Stimulated activated CD8-positive, alpha-beta memory T cell treated with anti-CD3 and anti-CD28 coated beads, Interleukin-12 subunit alpha, Interleukin-12 subunit beta, amount 100 ng/mL, for 1 hour (primary cell): ENCODE data around the gene ST6GALNAC4.
"Not testable (repeated sequence)": the region's sequence is repeated elsewhere in the genome, so short reads cannot be mapped to it uniquely, and the experiment has no call there.

Source experiments
- DNase-seq: peaks from one replicate; pipeline ENCODE4 v3.0.0-alpha.2; 2020; ENCODE audit warnings: low read depth

Gene ST6GALNAC4

DNA sequence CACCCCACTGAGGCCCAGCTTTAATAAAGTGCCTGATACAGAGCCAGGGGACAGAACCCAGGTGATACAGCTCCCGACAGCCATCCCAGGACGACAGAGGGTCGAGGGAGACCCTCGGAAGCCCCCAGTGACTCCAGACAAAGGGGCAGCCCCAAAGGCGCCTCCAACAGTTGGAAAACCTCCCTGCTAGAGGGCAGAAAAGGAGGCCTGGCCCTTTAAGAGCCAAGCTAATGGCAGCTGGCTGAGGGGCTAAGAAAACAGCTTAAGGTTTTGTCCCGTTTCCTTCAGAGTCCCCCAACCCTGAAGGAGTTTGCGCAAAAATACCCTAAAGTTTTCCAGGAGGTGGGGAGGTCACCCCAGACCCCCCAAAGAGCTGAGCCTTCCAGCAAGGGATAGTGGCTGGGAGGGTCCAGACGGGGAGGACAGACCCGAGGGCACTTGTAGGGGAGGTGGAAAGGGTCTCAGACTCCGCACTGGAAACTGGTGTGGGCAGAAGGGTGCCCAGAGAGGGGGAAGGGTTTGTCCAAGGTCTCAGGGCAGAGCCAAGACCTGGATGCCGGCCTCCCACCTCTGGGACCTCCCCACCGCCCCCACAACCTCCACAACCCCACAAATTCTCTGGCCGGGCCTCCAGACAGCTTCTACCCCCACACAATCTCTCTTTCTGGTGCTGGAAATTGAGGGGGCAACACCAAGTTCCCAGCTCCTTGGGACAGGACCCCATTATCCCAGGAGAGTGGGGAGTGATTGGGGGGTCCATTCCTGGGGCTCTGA is 31.1 kb downstream of the ST6GALNAC4 start:
- DNase-seq: no peak

DNA sequence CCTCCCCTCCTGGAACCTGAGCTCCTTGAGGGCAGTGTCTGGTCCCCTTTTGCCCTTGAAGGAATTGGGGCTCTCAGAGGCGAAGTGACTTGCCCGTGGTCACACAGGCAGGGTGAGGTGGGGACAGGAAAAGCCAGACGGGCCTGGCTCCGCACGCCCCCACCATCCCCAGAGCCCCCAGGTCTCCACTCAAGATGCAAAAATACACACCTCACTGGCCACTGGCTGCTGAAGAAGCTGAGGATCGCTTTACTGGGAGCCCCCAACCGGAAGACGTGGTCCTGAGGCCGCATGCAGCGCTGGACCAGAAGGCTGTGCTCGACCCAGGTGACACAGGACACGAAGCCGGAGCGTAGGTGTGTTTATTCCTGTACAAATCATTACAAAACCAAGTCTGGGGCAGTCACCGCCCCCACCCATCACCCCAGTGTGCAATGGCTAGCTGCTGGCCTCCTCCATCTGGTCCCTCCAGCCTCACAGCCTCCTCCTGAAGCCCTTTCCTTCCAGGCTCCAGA is 31.8 kb downstream of the ST6GALNAC4 start:
- no peak for DNase-seq

DNA sequence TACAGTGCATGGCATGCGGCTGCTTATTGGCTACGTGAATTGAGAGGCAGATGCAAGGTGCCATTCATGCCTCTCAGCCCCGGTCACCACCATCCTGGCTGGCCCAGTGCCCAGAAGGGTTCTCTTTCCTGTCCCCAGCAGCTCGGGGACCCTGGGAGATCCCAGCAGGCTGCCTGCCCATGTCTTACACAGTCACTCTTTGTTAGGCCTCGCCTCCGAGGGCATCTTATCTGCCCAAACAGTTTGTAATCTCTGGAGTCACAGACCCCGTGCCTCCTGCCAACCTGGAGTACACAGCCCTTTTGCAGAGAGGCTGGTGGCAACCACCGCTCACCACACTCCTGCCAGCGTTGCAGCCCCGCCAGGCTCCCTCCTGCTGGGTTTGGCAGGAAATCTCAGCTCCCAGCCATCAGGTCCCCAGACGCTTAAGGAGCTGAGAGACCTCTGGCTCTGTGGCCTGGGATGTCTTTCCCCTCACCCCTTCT is 32.4 kb downstream of the ST6GALNAC4 start:
- no peak for DNase-seq

DNA sequence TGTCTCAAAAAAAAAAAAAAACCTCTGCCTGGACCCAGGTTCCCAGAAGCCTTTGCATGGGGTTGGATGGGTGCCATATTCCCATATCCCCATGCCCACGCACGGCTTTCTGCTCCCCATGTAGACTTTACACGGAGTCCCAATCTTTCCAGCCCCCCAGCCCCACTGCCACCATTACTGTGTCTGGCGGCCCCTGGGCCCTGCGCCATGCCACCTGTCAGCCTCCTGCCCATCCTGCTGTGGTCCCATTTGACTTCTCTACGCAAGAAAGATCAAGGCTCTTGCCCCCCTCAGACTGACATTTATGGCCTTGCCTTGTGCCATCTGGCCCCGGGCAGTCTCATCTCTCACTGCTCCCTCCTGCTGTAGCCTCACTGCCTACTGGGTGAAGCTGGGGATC is 32.9 kb downstream of the ST6GALNAC4 start:
- DNase-seq: no peak

DNA sequence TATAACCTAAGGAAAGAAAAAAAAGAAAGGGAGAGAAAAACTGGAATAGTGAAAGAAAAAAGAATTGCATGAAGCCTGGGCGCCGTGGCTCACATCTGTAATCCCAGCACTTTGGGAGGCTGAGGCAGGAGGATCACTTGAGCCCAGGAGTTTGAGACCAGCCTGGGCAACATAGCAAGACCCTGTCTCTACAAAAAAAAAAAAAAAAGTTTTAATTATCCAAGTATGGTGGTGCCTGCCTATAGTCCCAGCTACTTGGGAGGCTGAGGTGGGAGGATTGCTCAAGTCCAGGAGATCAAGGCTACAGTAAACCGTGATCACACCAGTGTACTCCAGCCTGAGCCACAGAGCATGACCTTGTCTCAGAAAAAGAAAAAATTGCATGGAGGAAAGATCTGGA is 35.1 kb downstream of the ST6GALNAC4 start:
- not testable (repeated sequence) for DNase-seq

DNA sequence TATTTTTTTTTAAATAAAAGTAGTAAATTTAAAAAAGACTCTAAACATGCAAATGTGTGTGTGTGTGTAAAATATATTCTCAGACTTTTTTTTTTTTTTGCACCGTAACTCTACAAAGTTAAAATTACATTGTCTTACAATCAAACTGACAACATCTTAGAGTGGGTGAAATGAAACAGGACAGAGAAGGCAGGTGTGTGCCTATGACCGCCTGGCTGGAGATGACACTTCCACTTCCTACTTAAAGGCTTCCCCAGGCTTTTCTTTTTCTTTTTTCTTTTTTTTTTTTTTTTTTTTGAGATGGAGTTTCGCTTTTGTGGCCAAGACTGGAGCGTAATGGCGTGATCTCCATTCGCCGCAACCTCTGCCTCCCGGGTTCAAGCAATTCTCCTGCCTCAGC is 36.7 kb downstream of the ST6GALNAC4 start:
- no peak for DNase-seq

DNA sequence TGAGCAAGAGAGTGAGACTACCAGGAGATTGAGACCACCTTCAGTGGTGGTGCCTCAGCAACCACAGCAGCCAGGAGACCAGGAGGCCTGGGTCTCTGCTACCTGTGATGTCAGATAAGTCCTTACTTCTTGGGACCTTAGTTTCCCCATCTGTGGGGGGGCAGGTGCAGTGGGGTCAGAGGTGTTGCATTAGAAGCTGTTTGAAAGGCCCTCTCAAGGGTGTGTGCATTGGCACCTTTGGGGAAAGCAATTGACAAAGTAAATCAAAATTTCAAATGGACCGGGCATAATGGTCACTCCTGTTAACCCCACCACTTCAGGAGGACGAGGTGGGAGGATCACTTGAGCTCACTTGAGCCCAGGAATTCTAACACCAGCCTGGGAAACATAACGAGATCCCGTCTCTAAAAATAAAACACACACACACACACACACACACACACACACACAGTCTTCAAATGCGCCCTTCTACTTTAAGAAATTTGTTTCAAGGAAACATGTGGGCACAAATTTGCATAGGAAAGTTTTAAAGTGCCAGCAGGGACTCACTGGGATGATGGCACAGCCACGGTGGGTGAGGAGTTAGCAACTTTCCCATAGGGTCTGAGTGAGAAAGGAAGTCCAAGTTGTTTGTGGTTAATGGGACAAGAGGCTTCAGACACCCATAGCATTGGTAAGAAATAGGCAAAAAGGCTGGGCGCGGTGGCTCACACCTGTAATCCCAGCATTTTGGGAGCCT is 38.0 kb downstream of the ST6GALNAC4 start:
- no peak for DNase-seq

DNA sequence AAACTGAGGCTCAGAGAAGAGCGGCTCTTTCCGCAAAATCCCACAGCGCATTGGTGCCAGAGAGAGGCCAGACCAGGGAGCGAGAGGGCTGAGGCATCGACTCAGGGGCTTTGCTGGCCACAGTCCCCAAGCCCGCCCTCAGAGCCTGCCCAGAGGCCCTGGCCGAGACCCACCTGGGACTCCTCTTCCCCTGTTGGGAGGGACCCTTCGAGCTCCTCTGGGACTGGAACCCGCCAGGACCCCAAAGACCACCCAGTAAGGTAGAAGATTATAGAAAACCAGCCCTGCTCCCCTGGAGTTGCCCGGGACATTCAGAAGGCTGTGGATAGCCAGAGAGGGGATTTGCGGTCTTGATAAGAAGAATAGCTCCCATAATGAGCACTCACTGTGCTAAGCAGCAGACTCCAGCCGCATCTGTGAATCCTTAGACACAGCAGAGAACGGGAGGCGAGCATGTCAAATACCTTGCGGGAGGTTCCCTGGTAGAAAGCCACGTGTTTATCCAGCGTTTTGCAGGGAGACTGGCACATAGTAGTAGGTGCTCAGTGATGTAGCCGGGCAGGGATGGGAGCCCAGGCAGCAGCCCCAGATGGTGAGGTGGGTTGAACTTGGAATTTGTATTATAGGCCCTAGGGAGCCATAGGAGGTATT is 38.7 kb downstream of the ST6GALNAC4 start:
- DNase-seq: no peak

DNA sequence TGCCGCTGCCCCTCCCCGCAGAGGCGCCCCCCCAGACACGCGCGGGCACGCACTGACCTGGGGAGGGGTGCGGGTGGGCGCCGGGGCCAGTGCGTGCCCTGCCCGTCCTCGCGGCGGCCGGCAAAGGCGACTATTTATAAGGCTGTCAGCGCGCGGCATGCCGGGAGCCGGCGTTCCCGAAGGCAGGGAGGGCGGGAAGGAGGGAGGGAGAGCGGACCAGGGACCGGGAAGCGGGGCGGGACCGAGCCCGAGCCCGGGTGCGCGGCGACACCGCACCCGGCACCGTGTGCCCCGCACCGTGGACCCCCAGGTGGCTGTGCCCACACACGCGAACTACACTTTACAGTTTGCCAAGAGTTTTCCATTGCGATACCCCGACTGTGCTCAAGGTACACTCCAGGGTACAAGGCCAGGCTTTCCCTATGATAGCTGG is 39.3 kb downstream of the ST6GALNAC4 start, which contains the start of gene AK1:
TSS of gene AK1 (minus strand) at position 110 of the 433 bp plus-strand sequence. CDS start 3,058 bp downstream, outside the sequence.
- DNase-seq: no peak

DNA sequence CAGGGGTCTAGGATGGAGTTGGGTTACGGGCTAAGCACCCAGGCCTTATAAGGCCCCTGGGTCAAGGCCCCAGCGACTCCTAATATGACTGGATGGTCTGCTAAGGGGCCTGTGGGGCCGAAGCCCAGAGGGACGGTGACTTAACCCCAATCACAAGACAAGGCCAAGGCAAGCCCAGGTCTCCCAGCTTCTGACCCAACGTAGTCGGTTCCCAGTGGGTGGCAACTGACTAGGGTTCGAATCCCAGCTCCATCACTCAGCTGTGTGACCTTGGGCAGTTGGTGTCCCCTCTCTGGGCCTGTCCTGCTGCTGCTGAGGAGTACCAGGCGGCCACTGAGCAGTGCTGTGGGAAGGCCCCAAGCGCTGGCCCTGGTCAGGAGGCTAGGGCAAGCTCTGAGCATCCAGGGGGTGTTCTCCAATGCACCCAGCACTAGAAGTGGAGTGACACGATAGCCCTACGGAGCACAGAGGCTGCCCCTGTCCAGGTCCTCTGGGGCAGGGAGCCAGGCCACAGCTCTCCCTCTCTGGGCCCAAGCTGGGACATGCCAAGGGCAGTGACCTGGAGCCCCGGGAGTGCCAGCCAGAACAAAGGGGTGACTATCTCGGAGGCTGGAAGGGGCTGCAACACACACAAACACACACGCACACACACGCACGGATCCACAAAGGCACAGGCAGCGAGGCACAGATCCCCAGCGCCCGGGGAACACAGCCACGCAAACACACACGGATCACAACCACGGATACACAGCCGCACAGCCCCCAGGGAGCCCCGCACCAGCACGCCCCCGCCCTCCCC is 39.9 kb downstream of the ST6GALNAC4 start:
- no peak for DNase-seq

DNA sequence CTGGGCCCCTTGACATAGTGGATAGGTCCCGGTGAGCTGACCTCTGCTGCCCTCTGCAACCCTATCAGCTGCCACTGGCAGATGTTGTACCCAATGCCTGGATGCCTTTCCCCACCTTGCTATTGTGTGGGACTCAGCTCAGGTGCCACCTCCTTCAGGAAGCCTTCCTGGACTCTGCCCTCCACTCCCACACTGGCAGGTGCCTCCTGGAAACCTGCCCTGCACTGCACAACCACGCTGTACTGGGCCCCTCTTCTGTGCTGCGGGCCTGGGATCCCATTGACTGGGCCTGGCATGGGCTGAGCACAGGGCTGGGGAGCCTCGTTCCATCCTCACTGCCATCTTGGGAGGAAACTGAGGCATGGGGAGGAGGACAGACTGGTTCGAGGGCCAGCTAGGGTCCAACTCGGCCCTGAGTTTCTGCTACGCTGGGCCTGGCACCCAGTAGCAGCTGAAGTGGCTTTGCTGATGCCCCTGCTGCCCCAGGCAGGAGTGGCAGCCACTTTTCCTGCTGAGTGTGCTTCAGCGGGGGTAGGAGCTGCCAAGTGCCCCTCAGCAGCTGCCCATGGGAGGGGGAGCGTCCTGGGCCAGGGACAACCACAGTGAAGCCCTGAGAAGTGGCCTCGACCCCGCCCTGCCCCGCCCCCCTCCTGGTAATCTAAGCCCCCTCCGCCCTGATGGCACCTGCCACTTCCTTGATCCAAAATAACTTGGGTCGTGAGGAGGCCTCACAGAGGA is 40.6 kb downstream of the ST6GALNAC4 start:
- no peak for DNase-seq

DNA sequence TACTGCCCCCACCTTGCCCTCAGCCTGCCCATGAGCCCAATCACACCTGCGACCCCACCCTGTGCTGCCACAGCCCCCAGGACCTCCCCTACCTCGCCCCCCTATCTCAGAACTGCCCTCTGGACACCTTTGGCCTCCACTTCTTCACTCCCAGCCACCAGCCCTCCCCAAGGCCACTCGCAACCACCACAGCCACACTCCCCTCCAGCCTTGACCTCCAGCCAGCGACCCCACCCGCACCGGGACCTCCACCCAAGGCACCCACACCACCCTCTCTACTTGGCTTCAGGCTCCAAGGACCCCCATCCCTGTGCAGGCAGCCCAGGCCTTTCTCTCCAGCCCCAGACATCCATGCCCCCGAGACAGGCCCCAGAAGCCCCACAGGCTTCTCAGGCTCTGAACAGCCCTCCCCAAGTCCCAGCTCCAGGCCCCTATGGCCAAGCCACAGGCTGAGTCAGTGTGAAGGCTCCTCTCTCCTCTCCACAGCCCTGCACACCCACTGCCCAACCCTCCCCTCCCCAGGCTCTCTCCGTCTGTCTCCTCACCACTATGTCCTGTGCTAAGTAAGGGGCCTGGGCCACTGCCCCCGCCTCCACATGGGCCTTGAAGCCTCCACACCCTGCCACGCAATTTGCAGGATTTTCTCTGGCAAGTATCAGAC is 41.4 kb downstream of the ST6GALNAC4 start:
- no peak for DNase-seq

DNA sequence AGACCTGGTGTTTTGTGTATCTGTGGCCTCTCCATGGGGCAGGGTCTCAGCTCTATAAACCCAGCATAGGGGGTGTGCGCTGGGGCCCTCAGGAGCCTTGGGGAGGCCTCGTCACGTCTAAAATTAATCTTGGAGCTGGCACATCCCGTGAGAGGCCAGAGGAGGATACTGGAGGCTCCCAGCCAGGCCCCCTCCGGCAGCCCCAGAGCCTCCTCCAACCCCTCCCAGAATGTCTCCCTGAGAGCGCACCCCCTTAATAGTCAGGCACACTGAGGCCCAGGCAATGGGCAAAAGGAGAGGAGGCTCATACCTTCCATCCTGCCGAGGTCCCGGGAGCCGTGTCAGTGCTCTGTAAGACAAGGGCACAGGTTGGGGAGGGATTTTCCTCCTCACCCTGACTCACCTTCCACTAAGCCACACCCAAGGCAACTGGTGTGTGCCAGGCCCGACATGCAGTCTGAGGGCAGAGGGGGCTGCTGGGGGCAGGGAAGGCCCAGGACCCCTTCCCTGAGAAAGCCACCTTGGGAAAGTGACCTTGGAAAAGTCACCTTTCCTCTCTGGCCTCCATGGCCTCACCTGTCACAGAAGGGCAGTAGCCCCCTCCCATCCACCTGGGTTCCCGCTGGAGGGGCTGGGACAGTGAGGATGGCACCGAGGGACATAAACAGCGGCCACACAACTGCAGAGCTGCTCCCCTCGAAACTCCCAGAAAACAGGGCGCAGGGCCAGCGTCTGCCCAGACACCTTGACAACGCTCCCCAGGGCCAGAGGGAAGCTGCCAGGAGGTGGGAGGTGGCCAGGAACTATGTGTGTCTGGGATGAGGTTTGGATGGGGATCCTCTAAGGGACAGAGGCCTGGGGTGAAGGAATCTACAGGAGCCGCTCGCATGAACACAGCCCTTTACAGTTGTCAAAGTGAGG is 42.3 kb downstream of the ST6GALNAC4 start:
- no peak for DNase-seq

DNA sequence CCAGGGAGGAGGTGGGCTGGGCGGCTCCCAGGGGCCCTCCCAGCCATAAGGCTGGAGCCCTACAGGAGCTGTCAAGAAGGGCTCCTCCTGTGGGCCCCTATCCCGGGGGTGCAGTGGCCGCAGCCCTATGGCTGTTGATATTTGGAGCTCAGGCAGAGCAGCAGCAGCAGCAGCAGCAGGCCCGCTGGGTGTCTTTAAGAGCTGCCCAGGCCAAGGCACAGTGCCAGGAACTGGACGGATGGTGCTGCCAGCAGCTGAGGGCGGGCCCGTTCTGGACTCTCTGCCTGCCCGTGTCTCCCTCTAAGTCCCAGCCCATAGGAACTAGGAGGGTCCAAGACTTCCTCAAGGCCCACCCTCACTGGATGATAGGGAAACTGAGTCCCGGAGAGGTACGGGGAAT is 43.0 kb downstream of the ST6GALNAC4 start:
- DNase-seq: no peak

DNA sequence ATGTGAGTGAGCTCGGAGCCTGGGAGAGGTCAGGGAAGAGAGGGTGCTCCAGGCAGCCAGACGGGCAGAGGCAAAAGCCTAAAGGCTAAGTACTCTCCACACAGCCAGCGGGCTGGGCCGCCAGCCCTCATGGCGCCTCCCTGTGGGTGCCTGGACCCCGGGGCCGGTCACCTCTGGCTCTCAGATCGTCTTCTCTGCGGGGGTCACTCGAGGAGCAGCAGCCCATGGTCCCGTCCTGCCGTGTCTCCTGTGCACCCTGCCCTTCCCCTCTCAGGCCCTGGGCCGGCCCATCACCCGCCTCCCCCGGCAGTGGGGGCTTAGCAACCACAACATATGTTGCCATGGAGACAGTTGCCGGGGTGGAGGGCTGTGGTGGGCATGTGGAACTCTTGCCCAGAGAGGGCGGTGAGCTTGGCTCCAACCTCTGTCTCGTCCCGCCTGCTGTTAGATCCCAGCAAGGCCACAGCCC is 43.6 kb downstream of the ST6GALNAC4 start:
- no peak for DNase-seq

DNA sequence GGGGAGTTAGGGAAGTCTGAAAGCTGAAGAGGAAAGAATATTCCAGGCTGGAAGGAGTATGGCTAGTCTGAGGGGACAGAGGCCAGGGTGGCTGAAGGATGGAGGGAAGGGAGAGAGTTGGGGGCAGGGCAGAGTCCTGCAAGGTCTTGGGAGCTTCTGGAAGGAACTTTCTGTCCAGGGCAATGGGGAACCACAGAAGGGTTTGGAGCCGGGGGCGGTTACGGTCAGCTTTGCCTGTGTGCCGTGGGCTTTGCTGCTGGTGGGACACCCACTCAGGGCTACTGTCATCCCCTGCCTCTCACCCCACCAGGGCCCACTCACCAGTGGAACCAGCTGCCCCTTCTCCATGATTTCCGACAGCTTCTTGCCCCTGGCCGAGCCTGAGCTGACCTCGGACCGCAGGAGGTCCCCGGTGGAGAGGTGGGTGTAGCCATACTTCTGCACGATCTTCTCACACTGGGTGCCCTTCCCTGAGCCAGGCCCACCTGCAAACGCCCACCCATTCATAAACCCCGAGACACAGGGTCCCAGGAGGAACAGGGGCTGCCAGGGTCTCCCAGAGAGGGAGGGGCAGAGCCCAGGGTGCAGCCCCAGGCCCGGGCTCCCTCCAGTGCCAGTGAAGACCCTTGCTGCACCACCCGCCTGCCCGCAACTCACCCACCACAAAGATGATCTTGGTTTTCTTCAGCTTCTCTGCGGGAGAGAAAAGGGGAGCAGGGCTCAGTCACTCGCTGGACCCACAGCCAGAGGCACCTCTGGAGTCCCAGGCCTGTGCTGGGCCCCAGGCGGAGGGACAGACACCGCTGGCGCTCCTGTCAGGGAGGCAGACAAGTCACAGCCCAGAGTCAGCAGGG is 44.2 kb downstream of the ST6GALNAC4 start:
- DNase-seq: no peak

DNA sequence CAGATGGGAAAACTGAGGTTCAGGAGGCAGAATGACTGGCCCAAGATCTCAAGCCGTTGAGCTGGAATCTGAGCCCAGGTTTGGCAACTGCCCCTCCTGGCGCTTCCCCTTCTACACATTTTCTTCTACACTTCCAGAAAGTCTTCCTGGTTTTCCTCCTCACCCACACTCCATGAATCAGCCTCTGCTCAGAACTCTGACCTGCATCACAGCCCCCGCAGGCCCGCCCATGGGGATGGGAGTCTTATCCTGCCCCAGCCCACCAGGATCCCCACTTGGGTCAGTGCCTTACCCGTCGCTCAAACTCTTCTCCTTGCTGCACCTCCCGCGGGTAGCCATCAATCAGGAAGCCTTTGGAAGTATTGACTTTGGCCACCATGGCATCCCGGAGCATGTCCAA is 45.3 kb downstream of the ST6GALNAC4 start:
- no peak for DNase-seq

DNA sequence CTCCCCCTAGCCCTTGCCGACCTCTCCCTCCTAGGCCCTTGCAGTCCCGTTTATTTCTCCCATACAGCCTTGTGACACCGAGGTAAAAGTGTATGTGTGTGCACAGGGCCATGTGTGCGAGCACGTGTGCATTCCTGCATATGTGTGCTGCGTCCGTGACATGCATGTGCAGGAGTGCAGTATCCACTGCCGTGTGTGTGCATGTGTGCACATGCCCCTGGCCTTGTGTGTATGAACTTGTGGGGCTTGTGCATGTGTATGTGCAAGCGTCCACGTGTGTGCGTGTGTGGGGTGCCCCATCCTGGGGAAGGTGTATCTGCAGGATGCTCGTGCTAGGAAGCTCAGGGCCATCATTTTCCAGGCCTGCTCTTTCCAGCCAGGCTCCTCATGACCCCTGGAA is 46.0 kb downstream of the ST6GALNAC4 start:
- DNase-seq: no peak
